D721Med (cell line): ENCODE measurements around the gene CLIC5.

Experiments used
- DNase-seq: peaks from one replicate; pipeline ENCODE4 v3.0.0; 2011; ENCODE audit warnings: low spot score; ENCODE audit not compliant: insufficient read length
- FAIRE-seq: peaks from 2 replicates; lab custom pipeline; 2011; peaks lifted over from hg19 to GRCh38; lab: Jason Lieb, UNC
- TF ChIP-seq, protein P1 (sequence below): IDR thresholded peaks from 2 replicates; pipeline ENCODE4 v1.5.1; 2012; ENCODE audit warnings: mild to moderate bottlenecking, control low read depth; ENCODE audit not compliant: insufficient read depth; ENCODE audit errors: missing control alignments

The CLIC5 gene

GRCh38 chr6:45858691-45859090 is 157.0 kb downstream of the CLIC5 start:
- FAIRE-seq (no peak), DNase-seq (no peak)
- TF ChIP-seq, protein P1, sequence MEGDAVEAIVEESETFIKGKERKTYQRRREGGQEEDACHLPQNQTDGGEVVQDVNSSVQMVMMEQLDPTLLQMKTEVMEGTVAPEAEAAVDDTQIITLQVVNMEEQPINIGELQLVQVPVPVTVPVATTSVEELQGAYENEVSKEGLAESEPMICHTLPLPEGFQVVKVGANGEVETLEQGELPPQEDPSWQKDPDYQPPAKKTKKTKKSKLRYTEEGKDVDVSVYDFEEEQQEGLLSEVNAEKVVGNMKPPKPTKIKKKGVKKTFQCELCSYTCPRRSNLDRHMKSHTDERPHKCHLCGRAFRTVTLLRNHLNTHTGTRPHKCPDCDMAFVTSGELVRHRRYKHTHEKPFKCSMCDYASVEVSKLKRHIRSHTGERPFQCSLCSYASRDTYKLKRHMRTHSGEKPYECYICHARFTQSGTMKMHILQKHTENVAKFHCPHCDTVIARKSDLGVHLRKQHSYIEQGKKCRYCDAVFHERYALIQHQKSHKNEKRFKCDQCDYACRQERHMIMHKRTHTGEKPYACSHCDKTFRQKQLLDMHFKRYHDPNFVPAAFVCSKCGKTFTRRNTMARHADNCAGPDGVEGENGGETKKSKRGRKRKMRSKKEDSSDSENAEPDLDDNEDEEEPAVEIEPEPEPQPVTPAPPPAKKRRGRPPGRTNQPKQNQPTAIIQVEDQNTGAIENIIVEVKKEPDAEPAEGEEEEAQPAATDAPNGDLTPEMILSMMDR: no peak

DNA sequence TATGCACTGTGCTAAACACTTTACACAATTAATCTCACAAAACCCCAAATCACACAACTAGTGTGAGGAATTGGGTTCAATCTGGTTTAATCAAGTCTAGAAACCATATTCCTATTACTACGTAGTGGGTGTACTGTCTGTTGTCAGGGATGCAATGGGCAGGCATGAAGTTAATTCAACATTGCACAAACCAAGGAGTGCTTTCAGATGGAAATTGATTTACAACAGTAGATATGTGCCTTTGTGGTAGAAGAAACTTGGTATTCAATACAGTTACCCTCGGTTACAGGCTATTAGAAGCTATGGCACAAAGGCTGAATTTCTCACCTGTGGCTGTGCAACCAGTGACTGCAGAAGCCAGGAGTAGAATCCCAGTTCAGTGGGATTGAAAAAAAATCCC is 157.8 kb downstream of the CLIC5 start:
- FAIRE-seq (no peak), DNase-seq (no peak)
- TF ChIP-seq, protein P1: no peak

DNA sequence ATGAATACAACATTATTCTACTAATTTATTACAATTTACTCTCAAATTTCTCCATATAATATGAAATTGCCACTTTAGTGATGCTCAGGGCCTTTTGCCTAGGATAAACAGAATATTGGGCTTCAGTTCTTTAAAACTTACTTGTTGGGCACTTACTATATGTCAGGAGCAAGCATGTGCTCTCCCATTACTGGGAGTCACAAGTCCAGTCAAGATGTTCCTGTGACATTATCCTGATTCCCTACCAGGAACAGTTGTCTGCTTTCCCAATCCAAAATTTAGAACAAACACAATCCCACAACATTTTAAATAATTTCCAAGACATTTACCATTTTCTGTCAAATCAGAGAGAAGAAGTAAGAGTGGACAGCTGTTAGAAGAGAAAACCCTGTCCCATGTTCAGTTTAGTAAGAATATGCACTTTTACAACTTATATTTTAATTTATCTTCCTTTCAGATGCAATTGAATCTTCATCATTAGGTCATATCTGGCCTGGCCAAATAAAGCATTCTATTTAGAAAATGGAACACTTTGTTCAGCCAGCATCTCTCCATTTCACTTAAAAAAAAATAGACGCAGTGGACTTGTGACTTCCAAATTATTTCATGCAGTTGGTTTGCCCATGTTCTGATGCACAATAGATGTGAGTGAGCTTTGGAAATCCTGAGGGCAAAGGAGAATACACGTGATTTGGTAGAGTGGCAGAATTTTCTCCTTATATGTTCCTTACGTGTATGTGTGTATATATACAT is 159.8 kb downstream of the CLIC5 start:
- TF ChIP-seq, protein P1: no peak
- DNase-seq (no peak), FAIRE-seq (no peak)

GRCh38 chr6:45854149-45854742 is 161.4 kb downstream of the CLIC5 start:
- DNase-seq (no peak), FAIRE-seq (no peak)
- TF ChIP-seq, protein P1: no peak

- DNase-seq (no peak), FAIRE-seq (no peak)
- TF ChIP-seq, protein P1: no peak
Observed at GRCh38 chr6:45851034-45851400, 164.6 kb downstream of the CLIC5 start.

GRCh38 chr6:45850378-45851033 is 165.2 kb downstream of the CLIC5 start:
- no peak for FAIRE-seq
- DNase-seq: no peak
- TF ChIP-seq, protein P1: no peak
